Heart left ventricle (tissue), 16 donors: ENCODE results near the gene ADAMTS7. TPM values are rescaled to one million over a fixed set of nuclear protein-coding genes. Genes with fewer than 3 reads are reported as not detected.
A peak's percentile ranks its signal among the peaks of the same experiment; 100 is the strongest.

Source experiments
- ATAC-seq, 4 donors: fragments of 200-7000 bp; cut with Tn5 transposase; one replicate each; pipeline ENCODE4 v1.9.1; 2020 to 2022; ENCODE audit warnings: moderate library complexity in 4 of 4, mild to moderate bottlenecking in 3 of 4, moderate number of reproducible peaks in 1 of 4
- DNase-seq, 5 donors: peaks; one replicate each; pipeline ENCODE4 v3.0.0-alpha.2; 2020
- H3K27ac ChIP-seq, 12 donors: fragments of 200-600 bp; sonication (generic) in 4 of 12; one replicate each; pipeline versions ENCODE4 v1.5.0 to v1.8.0; 2016 to 2022; ENCODE audit warnings: mild to moderate bottlenecking in 2 of 12
- H3K27me3 ChIP-seq, 9 donors: fragments of 200-600 bp; sonication (generic) in 2 of 9; one replicate each; pipeline versions ENCODE4 v1.5.1 to v1.8.0; 2016 to 2022; ENCODE audit warnings: mild to moderate bottlenecking in 3 of 9
- H3K36me3 ChIP-seq, 9 donors: fragments of 200-600 bp; sonication (generic) in 2 of 9; one replicate each; pipeline versions ENCODE4 v1.5.0 to v1.8.0; 2018 to 2022; ENCODE audit warnings: mild to moderate bottlenecking in 2 of 9
- H3K4me1 ChIP-seq, 12 donors: fragments of 200-600 bp; sonication (generic) in 4 of 12; one replicate each; pipeline versions ENCODE4 v1.5.0 to v1.8.0; 2016 to 2022; ENCODE audit warnings: mild to moderate bottlenecking in 3 of 12
- H3K4me3 ChIP-seq, 12 donors: fragments of 200-600 bp; sonication (generic) in 4 of 12; one replicate each; pipeline versions ENCODE4 v1.5.0 to v1.8.0; 2017 to 2022; ENCODE audit warnings: mild to moderate bottlenecking in 9 of 12, moderate library complexity in 4 of 12
- H3K9me3 ChIP-seq, 12 donors: fragments of 200-600 bp; sonication (generic) in 4 of 12; one replicate each; pipeline versions ENCODE4 v1.5.0 to v1.8.0; 2016 to 2022; ENCODE audit warnings: mild to moderate bottlenecking in 1 of 12
- POLR2A ChIP-seq, 2 donors: fragments of 450-650 bp; IDR thresholded peaks; one replicate each; pipeline ENCODE4 v1.6.1; 2017; ENCODE audit warnings: antibody characterized with exemption in 2 of 2, mild to moderate bottlenecking in 2 of 2, moderate library complexity in 2 of 2
- WGBS, 4 donors: extraction: QIAGEN DNeasy Blood & Tissue Kit in 2 of 4; methylation state at CpG; one replicate each; pipeline versions ENCODE4 v1.1.5 to v1.1.7; 2013 to 2018; 5-methylcytosine and 5-hydroxymethylcytosine counted together
- intact Hi-C, 10 donors: fragments of 100-400 bp; cut with DNase I; formaldehyde crosslinking; loops; one replicate each; pipeline versions ENCODE4 v1.11.1 to v1.14.2; 2022
- polyA plus RNA-seq, 2 donors: library from polyadenylated mRNA; stranded (reverse); fragments of 200-250 nt; gene quantifications; one replicate each; pipeline ENCODE4 v1.2.3, GENCODE V29; 2013
- total RNA-seq, 9 donors: library from RNA; depleted of rRNA in 2 of 9; stranded (reverse); fragments of >200 nt in 2 of 9; fragmentation: NEBNext Ultra II Directional in 3 of 9; extraction: Animal tissue kit (Norgen Biotek cat#: 25700) in 3 of 9; gene quantifications; one replicate each; pipeline versions ENCODE4 v1.1.0 to v1.2.4, GENCODE V29; 2016 to 2023
- TF ChIP-seq, protein P1 (sequence below), 12 donors: fragments of 200-600 bp; sonication (generic) in 4 of 12; IDR thresholded peaks; one replicate each; pipeline versions ENCODE4 v1.5.0 to v1.8.0; 2018 to 2022; ENCODE audit warnings: antibody characterized with exemption in 12 of 12, mild to moderate bottlenecking in 5 of 12
- donor health status: ischemic (EF 13 %, LVEDD 7.1; RV severe dilation, severe dysfunction).
- donor health status: healthy with polysubstance abuse.
- donor health status: DM: no; HTN: yes; CAD: no.
- donor health status: DM: no; HTN: no; CAD: no.
- donor health status: ischemic (EF 25% LVEDD 6.9; RV normal size, moderate dysfunction).
- donor health status: ischemic (EF 25% LVEDD 5.7; RV mildly dilated, moderate dysfunction).
- donor health status: healthy.
- donor health status: DM: yes; HTN: yes; CAD: no.
- donor health status: ischemic (EF 35%, LVEDD 5.7; RV mildly dilated, moderate dysfunction).
- donor health status: nonischemic (EF 11% LVEDD 7.7; RV severe dilation, severe dysfunction).
- donor health status: DM: yes; HTN: yes; CAD: no.
- donor health status: PGD.
- donor health status: ischemic (EF 29% LVEDD 5.4; RV normal size, mild dysfunction).
- donor health status: nonischemic (EF 23%, LVEDD 6.1; RV moderate dilation, normal function).

Gene ADAMTS7
- total and polyA plus RNA-seq, 11 donors, result 5.0 to 29.9 (median 13.9) TPM

DNA sequence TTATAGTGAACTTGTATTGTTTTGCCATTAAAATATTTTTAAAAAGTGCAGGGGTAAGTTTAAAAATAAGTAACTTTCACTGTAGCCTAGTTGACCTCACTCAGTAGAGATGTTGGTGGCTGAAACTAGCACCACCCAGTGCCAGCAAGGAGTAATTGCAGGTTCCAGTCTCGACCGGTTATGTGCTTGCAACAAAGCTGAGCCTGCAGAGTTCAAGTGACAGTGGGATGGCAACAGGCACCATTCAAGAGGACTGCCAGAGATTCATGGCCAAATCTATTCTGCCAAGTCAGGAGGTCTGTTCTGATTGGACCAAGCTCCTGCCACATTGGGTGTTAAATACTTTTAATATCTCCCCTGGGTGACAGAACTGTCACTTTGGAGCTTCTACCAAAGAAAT is 2.7 kb downstream of the ADAMTS7 start:
- Histone ChIP-seq H3K27me3 (peaks cover 0 to 34% (median 0%) of the 10 kb centered on the region in 9 donors), H3K27ac (peak overlapping the region in 7 of 12 donors; percentile 63 to 91 (median 88)), H3K9me3 (peaks cover 0 to 10% (median 0%) of the 10 kb centered on the region in 12 donors), H3K4me1 (peaks cover 3 to 49% (median 18%) of the 10 kb centered on the region in 12 donors), H3K4me3 (no peak overlapping the region), H3K36me3 (no peaks in the 10 kb centered on the region)
- 39 to 54% (median 43%) methylated on average over 2 of the region's 2 CpGs for WGBS, 4 donors
- peak in 4 of 5 donors; percentile 59 to 76 (median 64) for DNase-seq
- no peak for TF ChIP-seq POLR2A (IDR thresholded peaks at IDR 0.05)
- TF ChIP-seq, protein P1, sequence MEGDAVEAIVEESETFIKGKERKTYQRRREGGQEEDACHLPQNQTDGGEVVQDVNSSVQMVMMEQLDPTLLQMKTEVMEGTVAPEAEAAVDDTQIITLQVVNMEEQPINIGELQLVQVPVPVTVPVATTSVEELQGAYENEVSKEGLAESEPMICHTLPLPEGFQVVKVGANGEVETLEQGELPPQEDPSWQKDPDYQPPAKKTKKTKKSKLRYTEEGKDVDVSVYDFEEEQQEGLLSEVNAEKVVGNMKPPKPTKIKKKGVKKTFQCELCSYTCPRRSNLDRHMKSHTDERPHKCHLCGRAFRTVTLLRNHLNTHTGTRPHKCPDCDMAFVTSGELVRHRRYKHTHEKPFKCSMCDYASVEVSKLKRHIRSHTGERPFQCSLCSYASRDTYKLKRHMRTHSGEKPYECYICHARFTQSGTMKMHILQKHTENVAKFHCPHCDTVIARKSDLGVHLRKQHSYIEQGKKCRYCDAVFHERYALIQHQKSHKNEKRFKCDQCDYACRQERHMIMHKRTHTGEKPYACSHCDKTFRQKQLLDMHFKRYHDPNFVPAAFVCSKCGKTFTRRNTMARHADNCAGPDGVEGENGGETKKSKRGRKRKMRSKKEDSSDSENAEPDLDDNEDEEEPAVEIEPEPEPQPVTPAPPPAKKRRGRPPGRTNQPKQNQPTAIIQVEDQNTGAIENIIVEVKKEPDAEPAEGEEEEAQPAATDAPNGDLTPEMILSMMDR (IDR thresholded peaks at IDR 0.05), result peak; percentile 37 to 67 (median 49)
- ATAC-seq, result peak; percentile 53 to 81 (median 76)
- intact Hi-C loops, result loop anchor here in 2 of 10 donors (5.0 kb wide), 2 partner anchors 46 to 51 kb away; no protein-coding TSS in a partner anchor

DNA sequence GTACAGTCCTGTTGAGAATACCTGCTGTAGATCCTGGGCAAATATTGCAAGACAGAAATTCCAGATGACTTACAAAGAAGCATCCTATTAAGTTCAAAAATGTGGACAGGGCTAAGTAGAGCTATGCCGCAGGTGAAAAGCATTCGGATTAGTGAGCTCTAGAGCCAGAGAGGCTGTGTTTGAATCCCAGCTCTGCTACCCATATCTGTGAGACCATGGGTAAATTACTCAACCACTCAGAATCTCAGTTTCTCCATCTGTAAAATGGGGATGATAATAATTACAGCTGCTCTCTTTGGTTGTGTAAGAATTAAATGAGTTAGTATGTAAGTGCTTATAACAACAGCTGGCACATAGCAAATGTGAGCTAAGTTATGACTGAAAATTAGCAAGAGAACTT is 3.9 kb downstream of the ADAMTS7 start:
- ATAC-seq (no peak), DNase-seq (no peak)
- 98 to 100% (median 100%) methylated on average over 2 of the region's 2 CpGs for WGBS, 4 donors
- Histone ChIP-seq H3K27ac (no peak overlapping the region), H3K36me3 (no peaks in the 10 kb centered on the region), H3K4me3 (no peak overlapping the region), H3K9me3 (peaks cover 0 to 10% (median 0%) of the 10 kb centered on the region in 12 donors), H3K4me1 (peaks cover 3 to 47% (median 18%) of the 10 kb centered on the region in 12 donors), H3K27me3 (peaks cover 0 to 34% (median 0%) of the 10 kb centered on the region in 9 donors)
- intact Hi-C loops, result loop anchor here in 3 of 10 donors (2.0 to 5.0 kb wide), 3 partner anchors 45 to 50 kb away; no protein-coding TSS in a partner anchor
- TF ChIP-seq, protein P1 (IDR thresholded peaks at IDR 0.05), result no peak

DNA sequence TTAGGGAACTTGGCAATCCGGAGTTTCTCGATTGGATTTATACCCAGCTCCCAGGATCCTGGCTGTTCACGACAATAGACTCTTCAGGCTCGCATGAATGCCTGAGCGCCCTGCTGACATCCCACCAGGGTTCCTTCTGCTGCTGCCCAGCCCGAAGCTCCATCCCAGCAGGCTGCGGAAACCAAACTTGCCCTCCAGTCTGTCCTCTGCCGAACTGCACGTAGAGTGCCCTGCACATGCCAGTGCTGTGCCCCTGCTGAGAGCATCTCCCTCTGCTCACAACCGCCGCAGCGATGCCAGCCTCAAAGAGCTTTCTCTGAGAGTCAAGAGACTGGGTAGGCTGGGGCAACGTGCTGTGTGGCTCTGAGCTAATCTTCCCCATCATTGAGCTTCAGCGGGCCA is 6.9 kb downstream of the ADAMTS7 start:
- Histone ChIP-seq H3K9me3 (peaks cover 0 to 10% (median 0%) of the 10 kb centered on the region in 12 donors), H3K36me3 (peaks cover 0 to 5% (median 0%) of the 10 kb centered on the region in 9 donors), H3K27ac (peak overlapping the region in 8 of 12 donors; percentile 6 to 61 (median 40)), H3K4me3 (no peak overlapping the region), H3K27me3 (peaks cover 0 to 7% (median 0%) of the 10 kb centered on the region in 9 donors), H3K4me1 (peaks cover 0 to 27% (median 3%) of the 10 kb centered on the region in 12 donors)
- ATAC-seq (peak in 2 of 4 donors; percentile 62 to 63), DNase-seq (peak in 4 of 5 donors; percentile 40 to 75 (median 64))
- WGBS, 4 donors, result 63 to 79% (median 69%) methylated on average over 10 to 14 of the region's 14 CpGs
- intact Hi-C loops, result loop anchor here in 1 of 10 donors (5.0 kb wide), 1 partner anchor 37 kb away; no protein-coding TSS in a partner anchor
- no peak for TF ChIP-seq POLR2A (IDR thresholded peaks at IDR 0.05)
- TF ChIP-seq, protein P1 (IDR thresholded peaks at IDR 0.05), result no peak

DNA sequence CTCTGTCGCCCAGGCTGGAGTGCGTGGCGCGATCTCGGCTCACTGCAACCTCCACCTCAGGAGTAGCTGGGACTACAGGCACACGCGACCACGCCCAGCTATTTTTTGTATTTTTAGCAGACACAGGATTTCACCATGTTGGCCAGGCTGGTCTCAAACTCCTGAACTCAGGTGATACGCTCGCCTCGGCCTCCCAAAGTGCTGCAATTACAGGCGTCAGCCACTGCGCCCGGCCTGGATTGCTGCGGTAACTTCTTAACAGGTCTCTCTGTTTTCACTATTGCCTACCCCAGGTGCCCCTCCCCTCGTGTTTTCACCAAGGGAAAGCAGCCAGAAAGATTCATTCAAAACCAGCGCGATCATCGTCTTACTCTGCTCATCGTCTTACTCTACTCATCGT is 10.5 kb downstream of the ADAMTS7 start:
- ATAC-seq (no peak), DNase-seq (no peak)
- WGBS, 4 donors, result 95 to 96% (median 95%) methylated on average over 21 of the region's 21 CpGs
- TF ChIP-seq, protein P1 (IDR thresholded peaks at IDR 0.05), result no peak
- TF ChIP-seq POLR2A (IDR thresholded peaks at IDR 0.05), result no peak
- intact Hi-C loops, result loop anchor here in 1 of 10 donors (5.0 kb wide), 1 partner anchor 34 kb away; no protein-coding TSS in a partner anchor
- Histone ChIP-seq H3K27ac (no peak overlapping the region), H3K27me3 (no peaks in the 10 kb centered on the region), H3K36me3 (peaks cover 0 to 13% (median 8%) of the 10 kb centered on the region in 9 donors), H3K4me3 (no peak overlapping the region), H3K4me1 (peaks cover 0 to 23% (median 2%) of the 10 kb centered on the region in 12 donors), H3K9me3 (no peaks in the 10 kb centered on the region)
